SK-N-SH treated with all-trans-retinoic acid at 6 μM for 48 hours (cell line): ENCODE data around the gene SLC26A9.

Experiments
- ATAC-seq: fragments of 200-7000 bp; cut with Tn5 transposase; 3 replicates; pipeline ENCODE4 v1.9.1; 2020; ENCODE audit warnings: mild to moderate bottlenecking, moderate library complexity
- ARNTL ChIP-seq: fragments of 450-650 bp; formaldehyde crosslinking; IDR thresholded peaks from 2 replicates; pipeline ENCODE4 v1.5.0; 2020; ENCODE audit warnings: low read depth, mild to moderate bottlenecking, moderate library complexity, borderline replicate concordance
- BACH2 ChIP-seq: fragments of 250-450 bp; sonication (Bioruptor Pico); IDR thresholded peaks from 2 replicates; pipeline ENCODE4 v1.9.0; 2021; ENCODE audit warnings: mild to moderate bottlenecking, borderline replicate concordance
- CREB5 ChIP-seq: fragments of 250-450 bp; sonication (Bioruptor Pico); IDR thresholded peaks from 2 replicates; pipeline ENCODE4 v1.5.1; 2020; ENCODE audit warnings: low read depth, mild to moderate bottlenecking, moderate library complexity
- CSDC2 ChIP-seq: fragments of 250-450 bp; sonication (Bioruptor Pico); IDR thresholded peaks from 2 replicates; pipeline ENCODE4 v1.5.0; 2020; ENCODE audit warnings: mild to moderate bottlenecking, moderate library complexity
- CSRNP3 ChIP-seq: fragments of 250-450 bp; sonication (Bioruptor Pico); IDR thresholded peaks from 2 replicates; pipeline ENCODE4 v1.5.1; 2021; ENCODE audit warnings: mild to moderate bottlenecking, moderate library complexity
- GLIS3 ChIP-seq: fragments of 250-450 bp; sonication (Bioruptor Pico); IDR thresholded peaks from 2 replicates; pipeline ENCODE4 v1.5.0; 2020; ENCODE audit warnings: mild to moderate bottlenecking, moderate library complexity
- ISL1 ChIP-seq: fragments of 250-450 bp; sonication (Bioruptor Pico); IDR thresholded peaks from 2 replicates; pipeline ENCODE4 v2.1.2; 2022; ENCODE audit warnings: mild to moderate bottlenecking, moderate library complexity
- OSR1 ChIP-seq: fragments of 250-450 bp; sonication (Bioruptor Pico); IDR thresholded peaks from 2 replicates; pipeline ENCODE4 v1.8.0; 2022; ENCODE audit warnings: moderate library complexity, mild to moderate bottlenecking, inconsistent platforms
- POU6F1 ChIP-seq: fragments of 250-450 bp; sonication (Bioruptor Pico); IDR thresholded peaks from 2 replicates; pipeline ENCODE4 v1.8.0; 2021; ENCODE audit warnings: low read depth, mild to moderate bottlenecking, moderate library complexity, borderline replicate concordance
- PPARA ChIP-seq: fragments of 250-450 bp; sonication (Bioruptor Pico); IDR thresholded peaks from 2 replicates; pipeline ENCODE4 v1.5.0; 2020; ENCODE audit warnings: mild to moderate bottlenecking, borderline replicate concordance
- RARB ChIP-seq: fragments of 250-450 bp; sonication (Bioruptor Pico); IDR thresholded peaks from 2 replicates; pipeline ENCODE4 v1.8.0; 2021; ENCODE audit warnings: mild to moderate bottlenecking, moderate library complexity
- SNAI2 ChIP-seq: fragments of 250-450 bp; sonication (Bioruptor Pico); IDR thresholded peaks from 2 replicates; pipeline ENCODE4 v1.5.0; 2020; ENCODE audit warnings: mild to moderate bottlenecking, moderate library complexity
- TCF4 ChIP-seq: fragments of 250-450 bp; sonication (Bioruptor Pico); IDR thresholded peaks from 2 replicates; pipeline ENCODE4 v1.8.0; 2021; ENCODE audit warnings: mild to moderate bottlenecking, moderate library complexity, borderline replicate concordance
- TOX ChIP-seq: fragments of 250-450 bp; sonication (Bioruptor Pico); IDR thresholded peaks from 2 replicates; pipeline ENCODE4 v1.8.0; 2021; ENCODE audit warnings: mild to moderate bottlenecking, moderate library complexity, borderline replicate concordance
- ZFP3 ChIP-seq: fragments of 250-450 bp; sonication (Bioruptor Pico); IDR thresholded peaks from 2 replicates; pipeline ENCODE4 v1.5.0; 2020; ENCODE audit warnings: mild to moderate bottlenecking, moderate library complexity
- ZFP30 ChIP-seq: fragments of 450-650 bp; formaldehyde crosslinking; IDR thresholded peaks from 2 replicates; pipeline ENCODE4 v1.5.0; 2022; ENCODE audit warnings: mild to moderate bottlenecking, moderate library complexity
- ZNF565 ChIP-seq: fragments of 450-650 bp; formaldehyde crosslinking; conservative IDR thresholded peaks from 2 replicates; pipeline ENCODE4 v1.5.0; 2020; ENCODE audit warnings: low read depth, mild to moderate bottlenecking, moderate library complexity
- ZNF70 ChIP-seq: fragments of 450-650 bp; formaldehyde crosslinking; IDR thresholded peaks from 2 replicates; pipeline ENCODE4 v1.5.0; 2020; ENCODE audit warnings: mild to moderate bottlenecking, moderate library complexity
- ZNF8 ChIP-seq: fragments of 450-650 bp; formaldehyde crosslinking; IDR thresholded peaks from 2 replicates; pipeline ENCODE4 v1.5.0; 2020; ENCODE audit warnings: mild to moderate bottlenecking, moderate library complexity

SLC26A9 gene

GRCh38 chr1:205962821-205963221 is 19.6 kb upstream of the SLC26A9 start:
- no peak for ATAC-seq
- TF ChIP-seq ZNF70 (CRISPR knock-in tag) (no peak), CSRNP3 (no peak), TCF4 (CRISPR knock-in tag) (no peak), CSDC2 (no peak), OSR1 (CRISPR knock-in tag) (no peak), ZNF565 (CRISPR knock-in tag) (no peak), SNAI2 (no peak), BACH2 (CRISPR knock-in tag) (no peak), PPARA (CRISPR knock-in tag) (no peak), RARB (no peak), ZFP3 (CRISPR knock-in tag) (no peak), ZFP30 (no peak), TOX (CRISPR knock-in tag) (no peak), ZNF8 (no peak), CREB5 (CRISPR knock-in tag) (no peak), ISL1 (CRISPR knock-in tag) (no peak), ARNTL (CRISPR knock-in tag) (no peak)

GRCh38 chr1:205961991-205962820 is 18.9 kb upstream of the SLC26A9 start:
- no peak for TF ChIP-seq GLIS3 (CRISPR knock-in tag)
- TF ChIP-seq ZFP3 (CRISPR knock-in tag) = no peak
- no peak for TF ChIP-seq BACH2 (CRISPR knock-in tag)
- no peak for TF ChIP-seq SNAI2
- TF ChIP-seq ZNF70 (CRISPR knock-in tag) = no peak
- TF ChIP-seq OSR1 (CRISPR knock-in tag) = no peak
- no peak for TF ChIP-seq ZFP30
- TF ChIP-seq ARNTL (CRISPR knock-in tag) = no peak
- TF ChIP-seq ZNF565 (CRISPR knock-in tag) = no peak
- TF ChIP-seq PPARA (CRISPR knock-in tag) = no peak
- no peak for TF ChIP-seq POU6F1 (CRISPR knock-in tag)
- TF ChIP-seq CSRNP3 = no peak
- TF ChIP-seq CREB5 (CRISPR knock-in tag) = no peak
- TF ChIP-seq, all 23 proteins: peak for 0
- ATAC-seq = no peak

GRCh38 chr1:205961405-205961804 is 18.1 kb upstream of the SLC26A9 start:
- ATAC-seq = no peak
- TF ChIP-seq CREB5 (CRISPR knock-in tag) (no peak), ZFP30 (no peak), SNAI2 (no peak)
